Activated T-cell treated with anti-CD3 and anti-CD28 coated beads, Interleukin-2, amount 50 U/mL, for 24 hours (primary cell): Measurements from ENCODE around the gene CTIF.
"Not testable (repeated sequence)": the region's sequence is repeated elsewhere in the genome, so short reads cannot be mapped to it uniquely, and the experiment has no call there.

Source experiments
- DNase-seq: peaks from one replicate; pipeline ENCODE4 v3.0.0-alpha.2; 2020
- H3K27ac Mint-ChIP-seq: 2 replicates; pipeline ENCODE4 v1.8.0; 2020; ENCODE audit warnings: mild to moderate bottlenecking, mixed read lengths
- H3K27me3 Mint-ChIP-seq: 2 replicates; pipeline ENCODE4 v1.8.0; 2020; ENCODE audit warnings: mixed read lengths
- H3K36me3 Mint-ChIP-seq: 2 replicates; pipeline ENCODE4 v1.8.0; 2020; ENCODE audit warnings: low read depth, mixed read lengths
- H3K4me1 Mint-ChIP-seq: 2 replicates; pipeline ENCODE4 v1.8.0; 2020; ENCODE audit warnings: low read depth, mixed read lengths
- H3K4me3 Mint-ChIP-seq: 2 replicates; pipeline ENCODE4 v1.8.0; 2020; ENCODE audit warnings: mild to moderate bottlenecking, moderate library complexity, mixed read lengths
- H3K9me3 Mint-ChIP-seq: 2 replicates; pipeline ENCODE4 v1.8.0; 2020; ENCODE audit warnings: mixed read lengths

Gene CTIF

GRCh38 chr18:48636436-48636835, 97.6 kb downstream of the CTIF start:
- no peaks in the 10 kb centered on the region for H3K27me3 Mint-ChIP-seq
- no peak for DNase-seq
- no peak overlapping the region for H3K4me3 Mint-ChIP-seq
- no peak overlapping the region for H3K27ac Mint-ChIP-seq
- no peaks in the 10 kb centered on the region for H3K4me1 Mint-ChIP-seq
- H3K36me3 Mint-ChIP-seq, result no peaks in the 10 kb centered on the region
- H3K9me3 Mint-ChIP-seq, result no peaks in the 10 kb centered on the region

GRCh38 chr18:48637081-48637990, 98.5 kb downstream of the CTIF start:
- Mint-ChIP-seq H3K27me3 (no peaks in the 10 kb centered on the region), H3K36me3 (no peaks in the 10 kb centered on the region), H3K27ac (no peak overlapping the region), H3K9me3 (no peaks in the 10 kb centered on the region), H3K4me3 (no peak overlapping the region), H3K4me1 (no peaks in the 10 kb centered on the region)
- DNase-seq, result no peak

GRCh38 chr18:48638451-48638850, 99.6 kb downstream of the CTIF start:
- no peaks in the 10 kb centered on the region for H3K27me3 Mint-ChIP-seq
- no peaks in the 10 kb centered on the region for H3K9me3 Mint-ChIP-seq
- H3K4me1 Mint-ChIP-seq, result no peaks in the 10 kb centered on the region

GRCh38 chr18:48638896-48639771, 100.3 kb downstream of the CTIF start:
- H3K36me3 Mint-ChIP-seq, result no peaks in the 10 kb centered on the region
- no peak for DNase-seq
- H3K27ac Mint-ChIP-seq, result no peak overlapping the region
- no peaks in the 10 kb centered on the region for H3K27me3 Mint-ChIP-seq
- H3K9me3 Mint-ChIP-seq, result no peaks in the 10 kb centered on the region
- H3K4me3 Mint-ChIP-seq, result no peak overlapping the region
- no peaks in the 10 kb centered on the region for H3K4me1 Mint-ChIP-seq

More at GRCh38 chr18:48638451-48638850, 99.6 kb downstream of the CTIF start:
- Mint-ChIP-seq H3K27ac (no peak overlapping the region), H3K4me3 (no peak overlapping the region), H3K36me3 (no peaks in the 10 kb centered on the region)
- no peak for DNase-seq

DNA sequence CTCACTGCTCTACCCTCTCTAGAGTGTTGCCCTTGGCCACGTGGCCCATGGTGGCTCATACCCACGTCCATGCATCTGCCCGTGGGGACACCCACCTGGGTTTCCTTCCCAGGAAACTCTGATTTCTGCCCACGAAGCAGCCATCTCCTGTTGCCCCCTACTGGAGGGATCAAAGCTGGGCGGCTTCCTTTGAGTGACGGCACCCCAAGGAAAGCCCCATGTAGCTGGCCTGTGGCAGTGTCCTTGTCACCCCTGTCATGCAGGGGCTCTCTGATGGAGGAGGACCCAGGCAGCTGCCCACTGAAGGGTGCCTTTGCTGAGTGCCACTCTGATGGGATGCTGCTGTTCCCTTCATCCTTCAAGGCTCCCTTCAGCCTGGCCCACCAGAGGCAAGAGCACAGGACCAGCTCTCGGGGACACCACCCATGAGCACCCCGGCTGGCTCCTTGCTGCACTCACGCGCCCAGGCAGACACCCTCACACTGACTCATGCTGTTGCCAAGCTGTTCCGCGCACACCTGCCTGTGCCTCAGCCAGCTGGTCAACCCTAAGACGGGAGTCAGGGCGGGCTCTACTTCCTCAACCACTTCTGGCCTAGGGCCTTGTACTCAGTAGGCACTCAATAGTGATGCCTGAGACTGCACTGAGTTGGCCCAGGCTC, 101.1 kb downstream of the CTIF start:
- H3K36me3 Mint-ChIP-seq, result no peaks in the 10 kb centered on the region
- H3K4me1 Mint-ChIP-seq, result no peaks in the 10 kb centered on the region
- H3K27ac Mint-ChIP-seq, result no peak overlapping the region
- DNase-seq, result no peak
- H3K9me3 Mint-ChIP-seq, result no peaks in the 10 kb centered on the region
- H3K27me3 Mint-ChIP-seq, result no peaks in the 10 kb centered on the region
- H3K4me3 Mint-ChIP-seq, result no peak overlapping the region

DNA sequence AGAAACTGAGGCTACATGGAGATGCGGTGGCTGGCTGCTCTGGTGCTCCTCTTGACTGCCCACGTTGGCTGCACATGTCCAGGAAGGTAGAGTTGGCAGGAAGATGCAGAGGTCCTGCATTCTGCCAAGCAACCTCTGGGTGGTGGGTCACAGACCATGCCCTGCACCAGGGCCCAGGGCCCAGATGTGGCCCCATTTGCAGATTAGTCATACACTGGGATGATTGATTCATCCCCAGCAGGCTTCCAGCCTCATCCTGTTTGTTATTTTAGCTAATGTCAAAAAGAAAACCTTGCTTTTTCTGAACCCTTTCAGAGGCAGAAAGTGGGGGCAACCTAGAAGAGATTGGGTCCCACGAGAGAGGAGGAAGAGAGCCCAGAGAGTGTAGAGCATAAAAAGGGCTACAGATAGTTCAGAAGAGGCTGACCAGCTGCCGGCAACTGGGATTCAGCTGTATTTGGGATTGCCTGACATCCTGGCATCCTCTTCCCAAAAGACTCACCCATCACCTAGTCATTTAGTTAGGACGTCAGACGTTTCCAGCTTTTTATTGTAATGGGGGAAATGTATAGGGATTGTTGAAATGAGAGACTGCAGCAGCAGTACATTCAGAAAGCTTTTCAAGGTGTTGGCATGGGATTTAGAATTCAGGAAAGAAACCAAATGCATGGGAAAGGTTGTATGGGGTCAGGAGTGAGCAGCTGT, 101.9 kb downstream of the CTIF start:
- H3K4me3 Mint-ChIP-seq, result no peak overlapping the region
- no peaks in the 10 kb centered on the region for H3K36me3 Mint-ChIP-seq
- H3K27me3 Mint-ChIP-seq, result no peaks in the 10 kb centered on the region
- no peaks in the 10 kb centered on the region for H3K4me1 Mint-ChIP-seq
- DNase-seq, result no peak
- no peak overlapping the region for H3K27ac Mint-ChIP-seq
- no peaks in the 10 kb centered on the region for H3K9me3 Mint-ChIP-seq

GRCh38 chr18:48641981-48642380, 103.2 kb downstream of the CTIF start:
- H3K36me3 Mint-ChIP-seq, result no peaks in the 10 kb centered on the region
- no peaks in the 10 kb centered on the region for H3K9me3 Mint-ChIP-seq
- no peaks in the 10 kb centered on the region for H3K27me3 Mint-ChIP-seq
- H3K27ac Mint-ChIP-seq, result no peak overlapping the region
- H3K4me3 Mint-ChIP-seq, result no peak overlapping the region
- H3K4me1 Mint-ChIP-seq, result no peaks in the 10 kb centered on the region
- no peak for DNase-seq

GRCh38 chr18:48642503-48642902, 103.7 kb downstream of the CTIF start:
- no peak overlapping the region for H3K27ac Mint-ChIP-seq
- no peak overlapping the region for H3K4me3 Mint-ChIP-seq
- H3K27me3 Mint-ChIP-seq, result no peaks in the 10 kb centered on the region
- no peaks in the 10 kb centered on the region for H3K4me1 Mint-ChIP-seq
- H3K36me3 Mint-ChIP-seq, result no peaks in the 10 kb centered on the region
- no peaks in the 10 kb centered on the region for H3K9me3 Mint-ChIP-seq
- no peak for DNase-seq

- H3K4me1 Mint-ChIP-seq, result no peaks in the 10 kb centered on the region
- no peaks in the 10 kb centered on the region for H3K36me3 Mint-ChIP-seq
- no peak for DNase-seq
- H3K27ac Mint-ChIP-seq, result no peak overlapping the region
- no peaks in the 10 kb centered on the region for H3K27me3 Mint-ChIP-seq
- no peak overlapping the region for H3K4me3 Mint-ChIP-seq
- no peaks in the 10 kb centered on the region for H3K9me3 Mint-ChIP-seq
Measured at GRCh38 chr18:48643262-48643661, 104.4 kb downstream of the CTIF start.

DNA sequence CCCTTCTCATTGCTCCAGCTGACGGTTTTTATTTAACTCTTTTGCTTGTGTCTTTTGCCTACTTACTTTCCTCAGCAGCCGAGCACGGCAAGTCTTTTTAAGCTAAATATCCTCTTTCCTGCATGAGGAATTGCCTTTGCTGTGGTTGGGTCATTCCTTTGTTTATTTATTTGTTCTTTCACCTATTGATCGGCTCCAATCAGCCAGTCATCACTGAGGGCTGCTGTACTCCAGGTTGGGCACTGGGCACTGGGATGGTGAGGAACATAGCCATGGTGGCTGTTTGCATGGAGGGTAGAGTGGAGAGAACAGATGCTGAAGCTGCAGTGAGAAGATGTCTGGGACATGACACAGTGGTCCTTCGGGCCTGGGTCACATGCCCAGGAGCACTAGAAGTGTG, 105.2 kb downstream of the CTIF start:
- DNase-seq, result no peak
- no peak overlapping the region for H3K4me3 Mint-ChIP-seq
- H3K9me3 Mint-ChIP-seq, result no peaks in the 10 kb centered on the region
- no peak overlapping the region for H3K27ac Mint-ChIP-seq
- H3K4me1 Mint-ChIP-seq, result no peaks in the 10 kb centered on the region
- no peaks in the 10 kb centered on the region for H3K36me3 Mint-ChIP-seq
- no peaks in the 10 kb centered on the region for H3K27me3 Mint-ChIP-seq

- Mint-ChIP-seq H3K27ac (no peak overlapping the region), H3K4me1 (no peaks in the 10 kb centered on the region), H3K36me3 (no peaks in the 10 kb centered on the region), H3K9me3 (no peaks in the 10 kb centered on the region), H3K27me3 (no peaks in the 10 kb centered on the region), H3K4me3 (no peak overlapping the region)
- no peak for DNase-seq
Measured at GRCh38 chr18:48645427-48646002, 106.7 kb downstream of the CTIF start.

- no peak overlapping the region for H3K27ac Mint-ChIP-seq
- H3K4me3 Mint-ChIP-seq, result no peak overlapping the region
- no peaks in the 10 kb centered on the region for H3K27me3 Mint-ChIP-seq
- no peaks in the 10 kb centered on the region for H3K4me1 Mint-ChIP-seq
- no peak for DNase-seq
- H3K36me3 Mint-ChIP-seq, result no peaks in the 10 kb centered on the region
- no peaks in the 10 kb centered on the region for H3K9me3 Mint-ChIP-seq
Measured at GRCh38 chr18:48646976-48647375, 108.1 kb downstream of the CTIF start.

GRCh38 chr18:48649231-48649630, 110.4 kb downstream of the CTIF start:
- no peaks in the 10 kb centered on the region for H3K27me3 Mint-ChIP-seq
- H3K4me1 Mint-ChIP-seq, result no peaks in the 10 kb centered on the region
- no peak for DNase-seq
- no peak overlapping the region for H3K4me3 Mint-ChIP-seq
- H3K36me3 Mint-ChIP-seq, result no peaks in the 10 kb centered on the region
- H3K9me3 Mint-ChIP-seq, result no peaks in the 10 kb centered on the region
- H3K27ac Mint-ChIP-seq, result no peak overlapping the region

DNA sequence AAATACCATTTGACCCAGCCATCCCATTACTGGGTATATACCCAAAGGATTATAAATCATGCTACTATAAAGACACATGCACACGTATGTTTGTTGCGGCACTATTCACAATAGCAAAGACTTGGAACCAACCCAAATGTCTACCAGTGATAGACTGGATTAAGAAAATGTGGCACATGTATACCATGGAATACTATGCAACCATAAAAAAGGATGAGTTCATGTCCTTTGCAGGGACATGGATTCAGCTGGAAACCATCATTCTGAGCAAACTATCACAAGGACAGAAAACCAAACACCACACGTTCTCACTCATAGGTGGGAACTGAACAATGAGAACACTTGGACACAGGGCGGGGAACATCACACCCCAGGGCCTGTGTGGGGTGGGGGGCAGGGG, 115.8 kb downstream of the CTIF start:
- H3K36me3 Mint-ChIP-seq, H3K27me3 Mint-ChIP-seq, H3K27ac Mint-ChIP-seq, DNase-seq, H3K4me3 Mint-ChIP-seq, H3K9me3 Mint-ChIP-seq, H3K4me1 Mint-ChIP-seq: not testable (repeated sequence)
